CD4-positive, alpha-beta T cell treated with Interleukin-17A for 4 hours (primary cell): ENCODE data around the gene GIPC2.
"Not testable (repeated sequence)": the region's sequence is repeated elsewhere in the genome, so short reads cannot be mapped to it uniquely, and the experiment has no call there.

Source experiments
- DNase-seq: peaks from one replicate; pipeline ENCODE4 v3.0.0-alpha.2; 2020; ENCODE audit warnings: mixed read lengths

GIPC2 gene

GRCh38 chr1:78070210-78070609 lies 24.4 kb downstream of the GIPC2 start:
- no peak for DNase-seq

GRCh38 chr1:78070758-78071157 lies 25.0 kb downstream of the GIPC2 start:
- DNase-seq: no peak

GRCh38 chr1:78071696-78072095 lies 25.9 kb downstream of the GIPC2 start:
- no peak for DNase-seq

- DNase-seq: no peak
Measured at GRCh38 chr1:78072216-78072615, 26.4 kb downstream of the GIPC2 start.

- no peak for DNase-seq
Measured at GRCh38 chr1:78073441-78073840, 27.7 kb downstream of the GIPC2 start.

- DNase-seq: no peak
Measured at GRCh38 chr1:78075621-78076020, 29.9 kb downstream of the GIPC2 start.

- DNase-seq: no peak
Measured at GRCh38 chr1:78078358-78078757, 32.6 kb downstream of the GIPC2 start.

GRCh38 chr1:78079580-78079979 lies 33.8 kb downstream of the GIPC2 start:
- DNase-seq: no peak

GRCh38 chr1:78080767-78081166 lies 35.0 kb downstream of the GIPC2 start:
- no peak for DNase-seq

GRCh38 chr1:78081980-78082860 lies 36.5 kb downstream of the GIPC2 start:
- no peak for DNase-seq

- not testable (repeated sequence) for DNase-seq
Measured at GRCh38 chr1:78084639-78085038, 38.9 kb downstream of the GIPC2 start.

GRCh38 chr1:78086697-78087096 lies 40.9 kb downstream of the GIPC2 start:
- DNase-seq: no peak

GRCh38 chr1:78088015-78088414 lies 42.2 kb downstream of the GIPC2 start:
- no peak for DNase-seq

GRCh38 chr1:78088486-78088885 lies 42.7 kb downstream of the GIPC2 start:
- DNase-seq: no peak

GRCh38 chr1:78089010-78089409 lies 43.2 kb downstream of the GIPC2 start:
- DNase-seq: no peak

GRCh38 chr1:78090472-78091133 lies 44.8 kb downstream of the GIPC2 start:
- DNase-seq: no peak

- DNase-seq: no peak
Measured at GRCh38 chr1:78091215-78091813, 45.5 kb downstream of the GIPC2 start.

GRCh38 chr1:78091886-78092285 lies 46.1 kb downstream of the GIPC2 start:
- no peak for DNase-seq

GRCh38 chr1:78092643-78093042 lies 46.9 kb downstream of the GIPC2 start:
- DNase-seq: no peak

- no peak for DNase-seq
Measured at GRCh38 chr1:78093560-78093959, 47.8 kb downstream of the GIPC2 start.

GRCh38 chr1:78094639-78095038 lies 48.9 kb downstream of the GIPC2 start:
- DNase-seq: no peak

- no peak for DNase-seq
Measured at GRCh38 chr1:78095593-78095992, 49.8 kb downstream of the GIPC2 start.

GRCh38 chr1:78096017-78096416 lies 50.3 kb downstream of the GIPC2 start:
- no peak for DNase-seq

- no peak for DNase-seq
Measured at GRCh38 chr1:78096976-78097375, 51.2 kb downstream of the GIPC2 start.
